ENCODE data around the gene DENND1C. TPM values are rescaled to one million over a fixed set of nuclear protein-coding genes. Genes with fewer than 3 reads are reported as not detected.

DENND1C gene
- total and polyA plus RNA-seq, 9 of the 15 experiments (the other 6 are each of a cell fraction or from before 2014, with no cell fraction given), result 0.03 to 1.2 (median 0.32) TPM; not detected in 1

- no peak overlapping the region for H3K4me3 ChIP-seq
- no peak overlapping the region for H3K4me2 ChIP-seq (ENCODE audit: insufficient read depth, low read length)
- intact Hi-C loops (cut with micrococcal nuclease) (no loop called here), in situ Hi-C loops (cut with MboI) (no loop called here)
- no peaks in the 10 kb centered on the region for H3K9me1 ChIP-seq (ENCODE audit: control insufficient read depth, insufficient read depth, low read length)
- H3K9ac ChIP-seq (ENCODE audit: insufficient read depth in 1 of 2, low read depth in 2 of 2, low read length in 2 of 2), result no peak overlapping the region
- no peaks in the 10 kb centered on the region for H3K36me3 ChIP-seq (ENCODE audit: control insufficient read depth, insufficient read depth, low read length)
- POLR2A ChIA-PET, result no interaction called here
- no peak overlapping the region for H3K27ac ChIP-seq (ENCODE audit: extremely low read depth, low read depth, low read length)
- peaks cover 6 to 36% of the 10 kb centered on the region in 2 experiments for H3K4me1 ChIP-seq (replicated peaks in 1 of 2; ENCODE audit: control insufficient read depth in 2 of 2, insufficient read depth in 2 of 2, low read length in 2 of 2)
- no peak for ATAC-seq
- H4K20me1 ChIP-seq (replicated peaks; ENCODE audit: control insufficient read depth, insufficient read depth, low read length), result no peaks in the 10 kb centered on the region
- H3K27me3 ChIP-seq (ENCODE audit: control insufficient read depth in 2 of 2, insufficient read depth in 2 of 2, low read length in 2 of 2), result no peaks in the 10 kb centered on the region
- no peak overlapping the region for H2AFZ ChIP-seq (ENCODE audit: low read depth, low read length)
- BruUV-seq (replicated peaks), result no TSS peak
- TF ChIP-seq USF1 (CRISPR knock-in tag; IDR thresholded peaks at IDR 0.05) (no peak), PCBP1 (IDR thresholded peaks at IDR 0.05; ENCODE audit: low read depth, low read length, poor library complexity, severe bottlenecking) (no peak), JUND (IDR thresholded peaks at IDR 0.05; ENCODE audit: borderline replicate concordance, low read depth, low read length) (no peak), JUND (tag; IDR thresholded peaks at IDR 0.05; ENCODE audit: borderline replicate concordance, low read depth, low read length) (no peak), ZNF121 (CRISPR knock-in tag; conservative IDR thresholded peaks at IDR 0.05) (no peak), HCFC1 (IDR thresholded peaks at IDR 0.05; ENCODE audit: low read depth, low read length) (no peak), DPF2 (IDR thresholded peaks at IDR 0.05) (no peak), ZBTB12 (CRISPR knock-in tag; IDR thresholded peaks at IDR 0.05) (no peak), GATA2 (CRISPR knock-in tag; IDR thresholded peaks at IDR 0.05) (no peak), ZFP1 (CRISPR knock-in tag; IDR thresholded peaks at IDR 0.05) (no peak), ZNF444 (CRISPR knock-in tag; IDR thresholded peaks at IDR 0.05) (no peak), FOXJ2 (tag; IDR thresholded peaks at IDR 0.05) (no peak), ZNF561 (CRISPR knock-in tag; conservative IDR thresholded peaks at IDR 0.05) (no peak), EGR1 (conservative IDR thresholded peaks at IDR 0.05) (no peak), FOSL1 (tag; conservative IDR thresholded peaks at IDR 0.05) (no peak), MBD1 (CRISPR knock-in tag; IDR thresholded peaks at IDR 0.05) (no peak), NFIC (IDR thresholded peaks at IDR 0.05) (no peak)
- WGBS (ENCODE audit: insufficient coverage, low coverage, missing lambda C conversion rate), result 51% methylated on average over 11 of the region's 13 CpGs
- FAIRE-seq, result no peak
- no peak for DNase-seq (ENCODE audit: extremely low read depth in 1 of 4, low spot score in 3 of 4)
- CTCF ChIA-PET (ENCODE audit: low intra/inter-chr PET ratio), result no interaction called here
- no peaks in the 10 kb centered on the region for H3K79me2 ChIP-seq (ENCODE audit: control insufficient read depth, insufficient read depth, low read length)
- H3K9me3 ChIP-seq (replicated peaks; ENCODE audit: control insufficient read depth, insufficient read depth, low read depth, low read length), result 0 out of 2 replicates have a peak, but pooled peaks cover 2% of the 10 kb centered on the region
Measured at GRCh38 chr19:6478815-6479214, 2.8 kb downstream of the DENND1C start.

Data from K562 (cell line).